A204.1 (cell line): Measurements from ENCODE around the gene FOXN1.
"Not testable (repeated sequence)": the region's sequence is repeated elsewhere in the genome, so short reads cannot be mapped to it uniquely, and the experiment has no call there.

ENCODE experiments used
- FAIRE-seq: peaks from 2 replicates; lab custom pipeline; 2012; peaks lifted over from hg19 to GRCh38; lab: Jason Lieb, UNC

The FOXN1 gene

DNA sequence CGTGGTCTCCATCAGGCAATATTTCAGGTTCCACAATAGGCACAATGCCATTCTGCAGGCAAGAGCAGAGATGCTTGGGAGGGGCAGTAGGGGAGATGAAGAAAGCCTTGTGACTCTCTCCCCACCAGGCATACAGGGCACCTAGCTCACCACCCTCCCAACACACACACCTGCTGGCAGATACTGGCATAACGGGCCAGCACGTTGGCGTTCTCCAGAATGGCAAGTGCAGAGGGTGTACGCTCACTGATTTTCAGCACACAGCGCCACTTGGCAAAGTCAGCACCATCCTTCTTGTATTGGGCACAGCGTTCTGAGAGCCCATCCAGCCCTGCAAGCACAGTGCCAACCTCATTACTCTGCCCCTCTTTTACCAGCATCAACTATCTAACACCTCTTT is 68.4 kb downstream of the FOXN1 start:
- FAIRE-seq: no peak

DNA sequence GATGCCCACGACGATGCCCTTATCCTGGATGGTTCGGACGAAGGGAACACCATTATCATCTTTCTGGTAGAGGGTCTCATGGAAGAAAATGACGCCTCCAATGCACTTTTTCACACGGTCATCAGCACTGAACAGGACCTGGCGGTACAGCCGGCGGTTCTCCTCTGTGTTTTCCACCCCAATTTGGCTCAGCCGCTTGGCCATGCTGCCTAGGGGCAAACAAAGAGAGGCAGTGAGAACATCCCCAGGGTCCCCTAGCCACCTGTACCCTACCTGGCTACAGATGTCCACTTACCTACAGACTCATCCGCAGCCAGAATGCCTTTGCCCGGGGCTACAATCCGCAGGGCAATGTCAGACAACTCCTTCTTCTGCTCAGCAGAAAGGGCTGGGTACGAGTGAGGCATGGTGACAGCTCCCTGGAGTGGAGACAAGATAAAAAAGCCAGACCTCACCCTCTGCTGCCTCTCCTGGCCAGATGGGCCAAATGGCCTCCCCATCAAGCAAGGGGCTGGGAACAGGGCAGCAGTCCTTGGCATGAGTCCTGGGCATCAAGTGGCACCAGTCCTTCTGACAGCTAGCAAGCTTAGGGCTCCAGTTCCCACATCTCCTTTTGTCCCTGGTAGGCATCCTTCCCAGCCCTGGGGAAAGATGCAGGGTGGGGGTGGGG is 69.1 kb downstream of the FOXN1 start:
- no peak for FAIRE-seq

DNA sequence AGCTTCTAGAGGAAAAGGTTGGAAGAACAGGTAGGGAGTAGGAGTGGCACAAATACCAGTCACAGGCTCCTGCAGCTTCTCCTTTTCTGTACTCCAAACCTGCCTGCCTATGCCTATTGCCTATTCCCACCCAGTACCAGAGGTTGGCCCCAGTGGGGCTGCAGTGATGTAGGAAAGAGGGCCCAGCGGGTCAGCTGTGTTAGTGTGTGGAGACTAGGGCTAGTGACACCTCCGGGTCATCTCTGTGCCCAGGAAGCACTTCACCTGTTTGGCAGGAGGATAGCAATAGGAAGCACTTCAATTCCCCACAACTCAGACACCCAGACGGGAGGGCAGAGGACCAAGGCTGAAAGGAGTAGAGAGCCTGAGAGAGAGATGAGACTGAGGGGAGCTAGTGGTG is 69.9 kb downstream of the FOXN1 start:
- not testable (repeated sequence) for FAIRE-seq

DNA sequence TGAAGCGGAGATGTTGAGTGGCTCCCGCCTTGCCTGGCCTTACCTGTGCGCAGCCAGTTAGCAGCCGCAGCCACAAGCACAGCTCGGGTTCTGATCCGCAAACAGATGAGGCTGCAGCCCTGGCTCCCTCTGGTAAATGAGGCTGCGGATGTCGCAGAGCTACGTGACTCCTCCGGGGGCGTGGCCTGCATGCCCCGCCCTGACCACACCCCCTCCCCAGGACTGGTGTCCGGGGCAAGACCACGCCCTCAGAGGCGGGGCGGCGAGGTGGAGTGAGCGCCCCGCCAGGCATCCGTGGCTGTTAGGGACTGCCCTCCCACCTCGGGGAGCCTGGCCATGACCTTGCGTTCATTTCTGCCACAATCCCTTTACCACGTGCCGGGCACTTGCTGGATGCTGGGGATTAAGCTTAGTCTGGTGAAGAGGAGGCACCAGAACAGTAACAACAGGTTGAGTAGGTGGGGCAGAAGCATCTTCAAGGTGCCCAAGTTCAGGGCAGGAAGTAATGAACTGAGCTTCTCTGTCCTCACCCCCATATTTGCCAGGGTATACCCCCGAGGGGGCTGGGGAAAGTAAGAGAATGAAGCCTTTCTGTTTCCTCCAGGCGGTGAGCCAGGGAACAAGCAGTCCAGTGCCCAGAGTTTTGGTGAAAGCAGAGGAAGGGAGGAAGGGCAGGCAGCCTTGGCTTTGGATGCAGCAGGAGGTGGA is 70.8 kb downstream of the FOXN1 start, which contains the start of gene ALDOC:
ALDOC (minus strand) TSS at position 138 of the 708 bp plus-strand sequence. CDS start 1,363 bp downstream, outside the sequence.
- FAIRE-seq: no peak

DNA sequence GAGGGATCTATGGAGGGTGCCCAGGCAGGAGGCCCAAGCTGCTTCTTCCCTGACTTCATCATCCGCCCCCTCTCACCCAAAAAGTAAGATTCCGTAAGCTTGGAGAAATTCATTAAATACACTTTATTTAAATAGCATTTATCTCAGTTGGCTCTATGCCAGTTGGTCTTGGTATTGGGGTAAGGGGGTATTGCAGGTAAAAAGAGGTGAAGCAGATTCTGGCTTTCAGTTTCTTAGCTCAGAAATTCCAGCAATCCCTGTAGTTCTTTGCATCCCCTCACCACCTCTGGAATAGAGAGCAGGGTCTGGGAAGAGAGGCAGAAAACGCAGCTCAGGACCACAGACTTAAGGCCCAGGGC is 71.3 kb downstream of the FOXN1 start:
- FAIRE-seq: no peak

DNA sequence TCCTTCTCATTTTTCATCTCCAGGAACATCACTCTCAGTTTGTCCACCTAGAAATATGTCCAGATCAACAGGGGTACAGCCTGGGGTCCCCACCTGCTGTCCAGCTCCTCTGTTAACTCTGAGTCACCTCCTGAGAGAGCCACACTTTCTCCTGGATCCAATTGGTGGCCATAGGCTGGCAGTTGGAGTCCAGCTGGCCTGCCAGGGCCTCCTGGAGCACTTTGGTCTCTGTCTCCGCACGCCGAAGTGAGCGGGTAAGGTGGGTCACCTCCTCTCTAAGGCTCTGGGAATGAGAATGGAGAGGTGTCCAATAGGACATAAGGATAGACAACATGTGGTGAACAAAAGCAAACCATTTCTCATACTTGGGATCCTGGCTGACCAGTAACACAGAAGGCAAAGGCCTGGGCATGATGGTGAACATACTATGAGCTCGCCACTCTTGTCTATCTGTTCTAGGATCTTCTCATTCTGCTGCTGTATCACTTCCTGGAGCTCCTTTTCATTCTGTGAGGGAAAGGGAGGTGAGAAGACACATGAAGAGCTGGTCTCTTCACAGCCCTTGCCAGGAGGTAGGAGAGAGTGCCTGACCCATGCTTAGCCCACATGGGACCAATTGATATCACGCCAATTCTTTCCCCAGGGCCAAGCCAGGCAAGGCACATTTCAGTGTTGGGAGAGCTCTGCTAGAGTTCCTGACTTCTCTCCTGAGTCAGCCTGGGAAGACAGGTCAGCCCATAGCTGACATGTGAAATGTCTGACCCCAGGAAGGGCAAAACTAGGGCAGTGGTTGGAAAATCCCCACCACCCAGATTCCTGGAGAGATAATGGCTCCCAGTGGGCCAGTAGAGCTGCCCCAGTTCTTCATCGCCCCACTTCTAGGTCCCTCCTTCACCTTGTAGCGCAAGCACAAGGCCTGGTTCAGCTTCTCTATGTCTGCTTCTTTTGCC is 72.4 kb downstream of the FOXN1 start:
- no peak for FAIRE-seq

DNA sequence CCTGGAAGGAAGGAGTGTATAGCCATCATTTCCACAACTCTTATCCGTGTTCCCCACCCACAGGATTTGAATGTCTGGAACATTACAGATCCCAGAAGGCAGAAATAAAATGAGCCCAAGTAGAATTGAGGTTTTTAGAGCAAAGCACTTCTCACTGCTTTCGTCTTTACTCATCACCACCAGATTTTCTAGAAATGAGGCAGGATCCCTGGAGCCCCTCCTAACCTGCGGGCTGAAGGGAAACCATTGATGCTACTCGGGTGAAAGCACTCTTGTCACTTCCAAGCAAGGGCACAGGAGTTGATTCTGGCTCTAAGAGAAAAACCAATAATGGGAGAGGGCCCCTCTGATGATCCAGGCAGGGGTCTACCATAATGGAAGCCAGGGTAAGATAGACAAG is 73.4 kb downstream of the FOXN1 start:
- no peak for FAIRE-seq

DNA sequence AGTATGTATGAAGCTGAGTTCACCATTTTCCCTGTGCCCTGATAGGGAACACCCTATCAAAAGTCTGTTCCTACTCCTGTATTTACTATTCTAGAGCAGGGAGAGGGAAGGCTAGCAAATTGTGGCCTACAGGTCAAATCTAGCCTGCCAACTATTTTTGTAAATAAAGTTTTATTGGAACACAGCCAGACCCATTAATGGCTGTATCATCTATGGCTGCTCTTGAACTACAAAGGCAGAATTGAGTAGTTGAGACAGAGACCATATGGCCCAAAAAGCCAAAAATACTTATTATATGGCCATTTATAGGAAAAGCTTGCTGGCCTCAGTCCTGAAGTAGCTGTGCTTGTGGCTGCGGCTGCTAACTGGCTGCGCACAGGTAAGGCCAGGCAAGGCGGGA is 74.8 kb downstream of the FOXN1 start:
- FAIRE-seq: no peak

DNA sequence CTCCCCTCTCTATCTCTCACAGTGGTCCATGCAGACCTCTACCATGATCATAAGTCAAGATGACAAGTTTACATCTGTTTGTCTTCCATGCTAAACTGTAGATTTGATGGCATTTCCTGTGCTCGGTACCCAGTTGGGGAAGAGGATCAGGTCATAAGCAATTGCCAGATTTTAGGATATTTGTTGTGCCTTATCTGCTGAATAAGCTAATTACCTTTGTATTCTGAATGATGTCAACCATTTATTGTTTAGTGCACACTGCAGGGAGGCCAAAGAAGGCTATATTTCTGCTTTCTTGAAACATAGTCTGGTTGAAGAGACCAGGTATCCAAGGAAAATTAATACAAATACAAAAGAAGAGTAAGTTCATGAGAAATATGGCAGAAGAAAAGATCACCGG is 76.4 kb downstream of the FOXN1 start:
- FAIRE-seq: no peak

DNA sequence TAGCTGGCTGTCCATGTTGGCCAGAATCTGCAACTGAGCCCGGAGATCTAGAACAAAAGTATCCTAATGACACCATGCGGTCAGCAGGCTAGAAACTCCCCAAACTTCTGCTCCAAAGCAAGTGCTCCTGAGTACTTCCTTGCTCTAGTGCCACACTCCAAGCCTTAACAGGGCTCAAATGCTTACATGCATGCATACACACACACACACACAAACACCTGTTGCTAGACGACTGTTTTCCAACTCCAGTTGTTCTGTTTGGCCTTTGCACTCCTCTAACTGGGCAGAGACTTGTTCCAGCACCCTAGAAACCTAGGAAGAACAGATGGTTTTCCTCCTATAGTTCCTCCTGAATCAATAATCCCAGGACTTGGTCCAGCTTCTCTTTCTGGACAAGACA is 78.3 kb downstream of the FOXN1 start:
- FAIRE-seq: no peak

DNA sequence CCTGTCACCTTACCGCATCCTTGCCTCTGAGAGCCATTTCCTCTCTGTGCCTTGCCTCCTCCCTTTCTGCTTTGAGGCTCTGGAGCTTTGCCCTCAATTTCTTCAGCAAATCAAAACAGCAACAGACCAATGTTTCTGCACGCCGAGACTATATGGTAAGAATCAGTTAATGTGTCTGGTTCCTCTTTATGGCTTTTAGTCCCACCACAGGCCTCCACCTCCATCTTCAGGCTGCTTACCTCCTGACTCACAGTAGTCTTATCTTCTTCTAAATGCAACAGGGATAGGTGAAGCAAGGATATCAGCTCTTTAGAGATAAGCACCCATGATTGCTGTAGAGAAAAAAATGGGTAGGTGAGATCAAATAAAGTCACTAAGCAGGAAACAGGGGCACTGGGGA is 79.7 kb downstream of the FOXN1 start:
- FAIRE-seq: no peak
